ENCODE data around the gene FLT3. TPM values are rescaled to one million over a fixed set of nuclear protein-coding genes. Genes with fewer than 3 reads are reported as not detected.

The FLT3 gene
- total RNA-seq, 3 donors from 2014 or later (not counting 1 experiment from before 2014, with no cell fraction given) = 0.39 to 1.8 (median 1.1) TPM

GRCh38 chr13:27970382-27971235, 129.8 kb downstream of the FLT3 start:
- no peak overlapping the region for H3K4me3 Mint-ChIP-seq
- DNase-seq (no peak), ATAC-seq (no peak)
- H3K27ac Mint-ChIP-seq = no peak overlapping the region
- H3K36me3 Mint-ChIP-seq = no peaks in the 10 kb centered on the region
- H3K27me3 ChIP-seq (ENCODE audit: control insufficient read depth, insufficient read depth, low read length) = peaks cover 51% of the 10 kb centered on the region
- intact Hi-C loops (cut with micrococcal nuclease) = no loop called here
- no peaks in the 10 kb centered on the region for H3K9me3 Mint-ChIP-seq
- WGBS (ENCODE audit: insufficient coverage) = 8% methylated on average over 50 of the region's 53 CpGs
- TF ChIP-seq CTCF (IDR thresholded peaks at IDR 0.05) = no peak
- peaks cover 5 to 6% of the 10 kb centered on the region in 2 donors for H3K4me1 Mint-ChIP-seq
- no peak overlapping the region for H3K4me3 ChIP-seq (ENCODE audit: low read length)
- H3K36me3 ChIP-seq (ENCODE audit: control insufficient read depth, insufficient read depth, low read length) = no peaks in the 10 kb centered on the region
- no peaks in the 10 kb centered on the region for H3K9me3 ChIP-seq (ENCODE audit: control insufficient read depth, insufficient read depth, low read length)
- no peak overlapping the region for H3K27ac ChIP-seq (ENCODE audit: low read length)
- peaks cover 9% of the 10 kb centered on the region for H3K4me1 ChIP-seq (ENCODE audit: control insufficient read depth, insufficient read depth, low read length)
- peaks cover 66 to 73% of the 10 kb centered on the region in 2 donors for H3K27me3 Mint-ChIP-seq (ENCODE audit: low read depth in 2 of 2)

GRCh38 chr13:27969866-27970229, 130.5 kb downstream of the FLT3 start:
- Histone ChIP-seq H3K4me1 (ENCODE audit: control insufficient read depth, insufficient read depth, low read length) (peaks cover 9% of the 10 kb centered on the region), H3K4me3 (ENCODE audit: low read length) (no peak overlapping the region), H3K27me3 (ENCODE audit: control insufficient read depth, insufficient read depth, low read length) (peaks cover 51% of the 10 kb centered on the region), H3K9me3 (ENCODE audit: control insufficient read depth, insufficient read depth, low read length) (no peaks in the 10 kb centered on the region), H3K36me3 (ENCODE audit: control insufficient read depth, insufficient read depth, low read length) (no peaks in the 10 kb centered on the region), H3K27ac (ENCODE audit: low read length) (no peak overlapping the region)
- Mint-ChIP-seq H3K36me3 (no peaks in the 10 kb centered on the region), H3K27ac (no peak overlapping the region), H3K27me3 (ENCODE audit: low read depth in 2 of 2) (peaks cover 63 to 73% of the 10 kb centered on the region in 2 donors), H3K4me3 (no peak overlapping the region), H3K9me3 (no peaks in the 10 kb centered on the region), H3K4me1 (peaks cover 5 to 6% of the 10 kb centered on the region in 2 donors)
- 22% methylated on average over 7 of the region's 7 CpGs for WGBS (ENCODE audit: insufficient coverage)
- no peak for TF ChIP-seq CTCF (IDR thresholded peaks at IDR 0.05)
- ATAC-seq (no peak), DNase-seq (no peak)
- intact Hi-C loops (cut with micrococcal nuclease) = no loop called here

GRCh38 chr13:27969082-27969865, 131.1 kb downstream of the FLT3 start, which contains the start of gene CDX2:
TSS of gene CDX2 (minus strand) at chr13:27969315. CDS start at chr13:27969006, 309 bp downstream.
- H3K27ac ChIP-seq (ENCODE audit: low read length) = no peak within 1 kb of the TSS
- WGBS (ENCODE audit: insufficient coverage) = 8% methylated on average over 25 of the region's 34 CpGs
- no peak for ATAC-seq
- Mint-ChIP-seq H3K27me3 (ENCODE audit: low read depth in 2 of 2) (peaks cover 62 to 70% of the 10 kb centered on the region in 2 donors), H3K4me1 (peaks cover 5 to 6% of the 10 kb centered on the region in 2 donors), H3K27ac (no peak within 1 kb of the TSS), H3K36me3 (no peaks in the 10 kb centered on the region), H3K9me3 (no peaks in the 10 kb centered on the region), H3K4me3 (no peak within 1 kb of the TSS)
- H3K27me3 ChIP-seq (ENCODE audit: control insufficient read depth, insufficient read depth, low read length) = peaks cover 54% of the 10 kb centered on the region
- H3K36me3 ChIP-seq (ENCODE audit: control insufficient read depth, insufficient read depth, low read length) = no peaks in the 10 kb centered on the region
- no peak within 1 kb of the TSS for H3K4me3 ChIP-seq (ENCODE audit: low read length)
- H3K4me1 ChIP-seq (ENCODE audit: control insufficient read depth, insufficient read depth, low read length) = peaks cover 9% of the 10 kb centered on the region
- TF ChIP-seq CTCF (IDR thresholded peaks at IDR 0.05) = no peak
- no peaks in the 10 kb centered on the region for H3K9me3 ChIP-seq (ENCODE audit: control insufficient read depth, insufficient read depth, low read length)
- intact Hi-C loops (cut with micrococcal nuclease) = no loop called here
- no peak for DNase-seq
